Neural crest cell (in vitro differentiated cells): ENCODE data around the gene GRIK2. TPM values are rescaled to one million over a fixed set of nuclear protein-coding genes. Genes with fewer than 3 reads are reported as not detected.

ENCODE experiments used
- DNase-seq: peaks from one replicate; pipeline ENCODE4 v3.0.0; 2021; ENCODE audit warnings: low read depth, mixed read lengths, low spot score
- H3K27ac Mint-ChIP-seq: one replicate; pipeline ENCODE4 v1.8.0; 2021; ENCODE audit warnings: mild to moderate bottlenecking, mixed read lengths; ENCODE audit not compliant: unreplicated experiment
- H3K27me3 Mint-ChIP-seq: 2 replicates; pipeline ENCODE4 v1.8.0; 2021; ENCODE audit warnings: low read depth, mild to moderate bottlenecking, mixed read lengths
- H3K36me3 Mint-ChIP-seq: 2 replicates; pipeline ENCODE4 v1.8.0; 2021; ENCODE audit warnings: low read depth, mild to moderate bottlenecking, mixed read lengths
- H3K4me1 Mint-ChIP-seq: 2 replicates; pipeline ENCODE4 v1.8.0; 2021; ENCODE audit warnings: mixed read lengths
- H3K4me3 Mint-ChIP-seq: one replicate; pipeline ENCODE4 v1.8.0; 2021; ENCODE audit warnings: mild to moderate bottlenecking, mixed read lengths
- H3K9me3 Mint-ChIP-seq: 2 replicates; pipeline ENCODE4 v1.8.0; 2021; ENCODE audit warnings: mixed read lengths
- total RNA-seq: library from RNA; stranded (reverse); gene quantifications from 2 replicates; pipeline ENCODE4 v1.2.1, GENCODE V29; 2021
- TF ChIP-seq, protein P1 (sequence below): fragments of 200-600 bp; sonication (generic); conservative IDR thresholded peaks from 2 replicates; pipeline ENCODE4 v1.5.0; 2021; ENCODE audit warnings: antibody characterized with exemption, mild to moderate bottlenecking

The GRIK2 gene
- total RNA-seq, 1 donor from 2014 or later: 10.5 TPM

GRCh38 chr6:102023977-102024657 lies 630.6 kb downstream of the GRIK2 start:
- Mint-ChIP-seq H3K4me3 (no peak overlapping the region), H3K36me3 (no peaks in the 10 kb centered on the region), H3K4me1 (no peaks in the 10 kb centered on the region), H3K27ac (no peak overlapping the region), H3K27me3 (no peaks in the 10 kb centered on the region), H3K9me3 (no peaks in the 10 kb centered on the region)
- TF ChIP-seq, protein P1, sequence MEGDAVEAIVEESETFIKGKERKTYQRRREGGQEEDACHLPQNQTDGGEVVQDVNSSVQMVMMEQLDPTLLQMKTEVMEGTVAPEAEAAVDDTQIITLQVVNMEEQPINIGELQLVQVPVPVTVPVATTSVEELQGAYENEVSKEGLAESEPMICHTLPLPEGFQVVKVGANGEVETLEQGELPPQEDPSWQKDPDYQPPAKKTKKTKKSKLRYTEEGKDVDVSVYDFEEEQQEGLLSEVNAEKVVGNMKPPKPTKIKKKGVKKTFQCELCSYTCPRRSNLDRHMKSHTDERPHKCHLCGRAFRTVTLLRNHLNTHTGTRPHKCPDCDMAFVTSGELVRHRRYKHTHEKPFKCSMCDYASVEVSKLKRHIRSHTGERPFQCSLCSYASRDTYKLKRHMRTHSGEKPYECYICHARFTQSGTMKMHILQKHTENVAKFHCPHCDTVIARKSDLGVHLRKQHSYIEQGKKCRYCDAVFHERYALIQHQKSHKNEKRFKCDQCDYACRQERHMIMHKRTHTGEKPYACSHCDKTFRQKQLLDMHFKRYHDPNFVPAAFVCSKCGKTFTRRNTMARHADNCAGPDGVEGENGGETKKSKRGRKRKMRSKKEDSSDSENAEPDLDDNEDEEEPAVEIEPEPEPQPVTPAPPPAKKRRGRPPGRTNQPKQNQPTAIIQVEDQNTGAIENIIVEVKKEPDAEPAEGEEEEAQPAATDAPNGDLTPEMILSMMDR: no peak
- DNase-seq: no peak

DNA sequence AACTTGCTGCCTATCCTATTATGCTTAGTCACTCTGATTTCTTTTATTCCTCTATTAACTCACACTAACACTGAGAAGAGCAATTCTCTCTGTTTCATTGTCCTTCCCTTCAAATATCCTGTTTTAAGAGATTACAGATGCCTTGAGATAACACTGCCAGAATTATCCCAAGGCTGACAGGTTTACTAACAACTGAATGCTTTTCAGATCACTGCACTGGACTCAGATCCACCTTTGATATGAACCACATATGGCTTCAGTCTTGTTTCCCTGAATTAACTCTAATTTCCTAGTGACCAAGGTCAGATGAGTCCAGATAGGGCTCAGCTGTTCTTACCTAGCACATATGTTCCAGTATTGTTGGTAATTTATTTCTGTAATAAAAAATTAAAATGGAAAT lies 633.1 kb downstream of the GRIK2 start:
- TF ChIP-seq, protein P1: no peak
- Mint-ChIP-seq H3K4me3 (no peak overlapping the region), H3K9me3 (no peaks in the 10 kb centered on the region), H3K27ac (no peak overlapping the region), H3K4me1 (no peaks in the 10 kb centered on the region), H3K27me3 (no peaks in the 10 kb centered on the region), H3K36me3 (peaks cover 2% of the 10 kb centered on the region)
- no peak for DNase-seq

- no peaks in the 10 kb centered on the region for H3K9me3 Mint-ChIP-seq
- H3K4me1 Mint-ChIP-seq: no peaks in the 10 kb centered on the region
- TF ChIP-seq, protein P1: no peak
- no peaks in the 10 kb centered on the region for H3K27me3 Mint-ChIP-seq
- peaks cover 3% of the 10 kb centered on the region for H3K36me3 Mint-ChIP-seq
- H3K27ac Mint-ChIP-seq: no peak overlapping the region
- no peak overlapping the region for H3K4me3 Mint-ChIP-seq
- no peak for DNase-seq
Measured at GRCh38 chr6:102028176-102028575, 634.7 kb downstream of the GRIK2 start.

DNA sequence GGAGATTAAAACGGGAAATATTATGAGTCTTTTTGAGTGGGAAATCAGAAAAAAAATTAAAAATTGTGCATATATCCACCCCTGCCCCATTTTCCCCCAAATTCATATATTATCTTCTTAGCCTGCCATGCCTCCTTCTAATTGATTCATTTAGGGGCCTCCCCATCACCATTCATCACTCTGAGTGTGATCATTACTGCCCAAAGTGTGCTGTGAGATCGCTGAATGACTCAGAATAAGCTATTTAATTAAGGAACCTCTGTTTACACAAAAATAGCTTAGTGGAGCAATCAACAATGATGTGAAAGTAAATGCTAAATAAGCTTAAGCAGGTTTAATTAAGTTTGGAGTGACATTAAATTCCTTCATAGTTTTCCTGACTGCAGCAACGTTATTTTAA lies 645.5 kb downstream of the GRIK2 start:
- Mint-ChIP-seq H3K36me3 (no peaks in the 10 kb centered on the region), H3K4me1 (no peaks in the 10 kb centered on the region), H3K27me3 (no peaks in the 10 kb centered on the region), H3K27ac (no peak overlapping the region), H3K9me3 (peaks cover 6% of the 10 kb centered on the region), H3K4me3 (no peak overlapping the region)
- TF ChIP-seq, protein P1: no peak
- DNase-seq: no peak

DNA sequence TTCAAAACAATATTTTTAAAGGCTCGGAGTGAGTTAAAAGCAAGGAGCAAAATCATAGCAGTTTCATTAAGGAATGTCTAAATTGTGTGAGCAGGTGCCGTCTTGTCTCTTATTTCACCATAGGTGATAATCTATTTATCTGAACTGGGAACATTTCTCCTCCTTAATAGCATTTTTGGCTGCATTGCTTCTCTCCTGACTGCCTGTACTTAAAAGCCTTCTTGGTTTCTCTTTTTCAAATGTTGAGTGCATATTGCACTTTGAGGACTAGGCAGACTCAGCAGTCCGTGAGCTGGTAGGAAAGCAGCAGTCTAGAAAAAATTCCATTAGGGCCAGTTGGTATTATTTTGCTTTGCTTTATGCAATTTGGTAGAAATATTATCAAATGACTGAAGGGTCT lies 645.9 kb downstream of the GRIK2 start:
- Mint-ChIP-seq H3K4me3 (no peak overlapping the region), H3K36me3 (no peaks in the 10 kb centered on the region), H3K4me1 (no peaks in the 10 kb centered on the region), H3K9me3 (peaks cover 8% of the 10 kb centered on the region), H3K27ac (no peak overlapping the region), H3K27me3 (no peaks in the 10 kb centered on the region)
- DNase-seq: no peak
- TF ChIP-seq, protein P1: no peak
